Peyer's patch (tissue), 4 donors: ENCODE results near the gene ZBTB46. TPM values are rescaled to one million over a fixed set of nuclear protein-coding genes. Genes with fewer than 3 reads are reported as not detected.

Experiments
- DNase-seq, 3 donors: peaks; one replicate each; pipeline ENCODE4 v3.0.0-alpha.2; 2017 to 2019
- H3K27ac ChIP-seq, 4 donors: fragments of 200-600 bp; sonication (generic); one replicate each; pipeline ENCODE4 v1.5.1; 2016 to 2019
- H3K27me3 ChIP-seq, 2 donors: fragments of 200-600 bp; sonication (generic); one replicate each; pipeline ENCODE4 v1.5.1; 2019
- H3K36me3 ChIP-seq, 3 donors: fragments of 200-600 bp; sonication (generic); one replicate each; pipeline ENCODE4 v1.5.1; 2016 to 2019
- H3K4me1 ChIP-seq, 4 donors: fragments of 200-600 bp; sonication (generic); one replicate each; pipeline ENCODE4 v1.5.1; 2016 to 2019
- H3K4me3 ChIP-seq, 4 donors: fragments of 200-600 bp; sonication (generic); 1 replicate in 3 of 4; 2 replicates in 1 of 4; pipeline ENCODE4 v1.5.1; 2016 to 2019; ENCODE audit warnings: mild to moderate bottlenecking in 1 of 4
- H3K9me3 ChIP-seq, 4 donors: fragments of 200-600 bp; sonication (generic); one replicate each; pipeline ENCODE4 v1.5.1; 2016 to 2019; ENCODE audit warnings: mild to moderate bottlenecking in 1 of 4
- POLR2A ChIP-seq, 2 donors: fragments of 450-650 bp; IDR thresholded peaks; one replicate each; pipeline ENCODE4 v1.5.1; 2017; ENCODE audit warnings: antibody characterized with exemption in 2 of 2, mild to moderate bottlenecking in 2 of 2, moderate library complexity in 2 of 2
- total RNA-seq, 4 donors: library from RNA; depleted of rRNA; stranded (reverse); fragments of >200 nt; gene quantifications; one replicate each; pipeline ENCODE4 v1.1.0, GENCODE V29; 2016
- TF ChIP-seq, protein P1 (sequence below), 6 experiments: fragments of 450-650 bp in 4 of 6; fragments of 200-600 bp in 2 of 6; sonication (generic) in 1 of 6; IDR thresholded peaks; one replicate each; pipeline ENCODE4 v1.5.1; 2017 to 2019; ENCODE audit warnings: antibody characterized with exemption in 6 of 6, mild to moderate bottlenecking in 3 of 6, moderate library complexity in 1 of 6

ZBTB46 gene
- total RNA-seq, 4 donors from 2014 or later = 1.9 to 33.0 (median 4.4) TPM

DNA sequence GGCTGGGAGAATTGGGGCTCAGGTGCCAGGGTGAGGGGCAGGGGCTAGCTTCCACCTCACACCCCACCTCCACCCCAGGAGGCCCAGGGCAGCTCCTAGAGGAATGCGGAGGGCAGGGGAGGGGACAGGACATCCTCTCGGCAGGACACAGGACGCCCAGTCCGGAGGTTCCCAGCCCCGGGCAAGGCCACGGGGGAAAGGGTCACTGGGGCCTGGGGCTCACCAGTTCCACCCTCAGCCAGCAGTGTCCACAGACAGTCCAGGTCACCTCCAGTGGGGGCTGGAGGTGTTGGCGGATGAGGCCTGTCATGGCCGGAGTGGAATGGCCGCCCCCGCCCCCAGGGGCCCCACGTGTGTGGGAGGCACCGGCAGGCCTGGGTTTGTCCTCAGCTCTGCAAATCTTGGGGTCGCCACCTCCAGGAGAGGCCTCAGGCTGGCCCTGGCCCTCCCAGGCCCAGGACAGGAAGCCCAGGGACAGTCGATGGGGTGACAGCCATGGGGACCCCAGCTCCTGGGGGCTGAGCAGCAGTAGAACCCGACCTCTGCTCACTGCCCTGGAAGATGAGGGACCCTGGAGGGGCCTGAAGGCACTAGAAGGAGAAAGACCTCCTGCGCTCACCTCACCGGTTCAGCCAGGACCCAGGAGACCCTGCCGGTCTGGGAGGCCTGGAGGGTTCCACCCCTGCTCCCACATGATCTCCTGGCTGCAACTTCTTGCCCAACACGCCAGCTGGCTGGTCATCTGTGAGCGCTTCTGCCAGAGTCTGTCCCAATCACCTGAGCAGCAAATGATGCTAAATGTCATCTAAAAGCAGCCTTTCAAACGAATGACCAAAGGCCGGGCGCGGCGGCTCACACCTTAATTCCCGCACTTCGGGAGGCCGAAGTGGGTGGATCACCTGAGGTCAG, 17.2 kb upstream of the ZBTB46 start:
- H3K27me3 ChIP-seq = peaks cover 0 to 3% of the 10 kb centered on the region in 2 donors
- H3K36me3 ChIP-seq = no peaks in the 10 kb centered on the region
- H3K9me3 ChIP-seq = no peaks in the 10 kb centered on the region
- H3K27ac ChIP-seq = peak overlapping the region in 3 of 4 donors; percentile 45 to 56 (median 46)
- no peak for TF ChIP-seq POLR2A (IDR thresholded peaks at IDR 0.05)
- TF ChIP-seq, protein P1, sequence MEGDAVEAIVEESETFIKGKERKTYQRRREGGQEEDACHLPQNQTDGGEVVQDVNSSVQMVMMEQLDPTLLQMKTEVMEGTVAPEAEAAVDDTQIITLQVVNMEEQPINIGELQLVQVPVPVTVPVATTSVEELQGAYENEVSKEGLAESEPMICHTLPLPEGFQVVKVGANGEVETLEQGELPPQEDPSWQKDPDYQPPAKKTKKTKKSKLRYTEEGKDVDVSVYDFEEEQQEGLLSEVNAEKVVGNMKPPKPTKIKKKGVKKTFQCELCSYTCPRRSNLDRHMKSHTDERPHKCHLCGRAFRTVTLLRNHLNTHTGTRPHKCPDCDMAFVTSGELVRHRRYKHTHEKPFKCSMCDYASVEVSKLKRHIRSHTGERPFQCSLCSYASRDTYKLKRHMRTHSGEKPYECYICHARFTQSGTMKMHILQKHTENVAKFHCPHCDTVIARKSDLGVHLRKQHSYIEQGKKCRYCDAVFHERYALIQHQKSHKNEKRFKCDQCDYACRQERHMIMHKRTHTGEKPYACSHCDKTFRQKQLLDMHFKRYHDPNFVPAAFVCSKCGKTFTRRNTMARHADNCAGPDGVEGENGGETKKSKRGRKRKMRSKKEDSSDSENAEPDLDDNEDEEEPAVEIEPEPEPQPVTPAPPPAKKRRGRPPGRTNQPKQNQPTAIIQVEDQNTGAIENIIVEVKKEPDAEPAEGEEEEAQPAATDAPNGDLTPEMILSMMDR (IDR thresholded peaks at IDR 0.05) = no peak
- H3K4me1 ChIP-seq = peaks cover 0 to 20% (median 0%) of the 10 kb centered on the region in 4 donors
- H3K4me3 ChIP-seq = no peak overlapping the region
- DNase-seq = no peak

DNA sequence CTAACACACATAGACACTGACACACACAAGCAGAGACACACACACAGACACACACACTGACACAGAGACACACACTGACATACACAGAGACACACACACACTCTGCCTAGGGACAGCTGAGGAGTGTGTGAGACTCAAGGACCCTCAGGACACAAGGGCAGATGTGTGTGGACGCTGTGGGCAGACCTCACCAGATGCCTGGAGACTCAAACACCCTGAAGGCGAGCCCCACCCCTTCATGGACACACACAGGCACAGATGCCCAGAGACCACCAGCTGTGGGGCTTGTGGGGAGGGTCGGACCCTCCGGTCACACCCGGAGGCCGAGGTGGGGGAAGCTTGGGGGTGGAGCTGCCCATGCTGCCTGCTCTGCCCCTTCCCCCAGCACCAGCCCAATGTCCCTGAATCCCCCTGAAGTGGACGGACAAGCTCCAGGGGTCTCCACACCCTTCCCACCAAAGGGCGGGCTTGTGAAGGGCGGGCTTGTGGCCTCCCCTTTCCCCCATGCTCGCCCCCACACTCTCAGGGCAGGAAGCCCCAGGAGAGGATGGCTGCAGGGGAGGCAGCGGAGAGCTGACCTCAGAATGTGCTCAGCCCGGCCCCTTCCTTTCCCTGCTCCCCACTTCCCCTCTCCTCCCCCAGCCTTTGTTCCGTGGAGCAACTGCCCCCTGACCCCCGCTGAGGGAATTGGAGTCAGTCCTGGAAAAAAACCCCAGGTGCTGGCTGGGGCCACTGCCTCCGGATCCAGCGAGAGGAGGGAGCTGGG, 16.4 kb upstream of the ZBTB46 start:
- peak overlapping the region in 3 of 4 donors; percentile 45 to 56 (median 46) for H3K27ac ChIP-seq
- H3K27me3 ChIP-seq = peaks cover 0 to 3% of the 10 kb centered on the region in 2 donors
- H3K4me1 ChIP-seq = peaks cover 0 to 20% (median 0%) of the 10 kb centered on the region in 4 donors
- no peaks in the 10 kb centered on the region for H3K9me3 ChIP-seq
- TF ChIP-seq, protein P1 (IDR thresholded peaks at IDR 0.05) = no peak
- no peak for TF ChIP-seq POLR2A (IDR thresholded peaks at IDR 0.05)
- no peak overlapping the region for H3K4me3 ChIP-seq
- no peak for DNase-seq
- no peaks in the 10 kb centered on the region for H3K36me3 ChIP-seq

DNA sequence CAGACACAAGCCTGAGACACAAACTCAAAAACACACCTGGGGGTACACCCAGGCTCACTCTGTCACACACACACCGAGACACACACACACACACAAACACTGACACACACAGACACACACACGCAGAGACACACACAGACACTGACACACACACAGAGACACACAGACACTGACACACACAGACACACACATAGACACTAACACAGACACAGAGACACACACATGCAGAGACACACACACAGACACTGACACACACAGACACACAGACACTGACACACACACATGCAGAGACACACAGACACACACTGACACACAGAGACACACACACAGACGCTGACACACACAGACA, 15.8 kb upstream of the ZBTB46 start:
- no peak overlapping the region for H3K4me3 ChIP-seq
- peaks cover 0 to 20% (median 0%) of the 10 kb centered on the region in 4 donors for H3K4me1 ChIP-seq
- no peak for TF ChIP-seq POLR2A (IDR thresholded peaks at IDR 0.05)
- TF ChIP-seq, protein P1 (IDR thresholded peaks at IDR 0.05) = no peak
- H3K36me3 ChIP-seq = no peaks in the 10 kb centered on the region
- DNase-seq = no peak
- peak overlapping the region in 2 of 4 donors; percentile 45 to 46 for H3K27ac ChIP-seq
- peaks cover 0 to 3% of the 10 kb centered on the region in 2 donors for H3K27me3 ChIP-seq
- H3K9me3 ChIP-seq = no peaks in the 10 kb centered on the region

DNA sequence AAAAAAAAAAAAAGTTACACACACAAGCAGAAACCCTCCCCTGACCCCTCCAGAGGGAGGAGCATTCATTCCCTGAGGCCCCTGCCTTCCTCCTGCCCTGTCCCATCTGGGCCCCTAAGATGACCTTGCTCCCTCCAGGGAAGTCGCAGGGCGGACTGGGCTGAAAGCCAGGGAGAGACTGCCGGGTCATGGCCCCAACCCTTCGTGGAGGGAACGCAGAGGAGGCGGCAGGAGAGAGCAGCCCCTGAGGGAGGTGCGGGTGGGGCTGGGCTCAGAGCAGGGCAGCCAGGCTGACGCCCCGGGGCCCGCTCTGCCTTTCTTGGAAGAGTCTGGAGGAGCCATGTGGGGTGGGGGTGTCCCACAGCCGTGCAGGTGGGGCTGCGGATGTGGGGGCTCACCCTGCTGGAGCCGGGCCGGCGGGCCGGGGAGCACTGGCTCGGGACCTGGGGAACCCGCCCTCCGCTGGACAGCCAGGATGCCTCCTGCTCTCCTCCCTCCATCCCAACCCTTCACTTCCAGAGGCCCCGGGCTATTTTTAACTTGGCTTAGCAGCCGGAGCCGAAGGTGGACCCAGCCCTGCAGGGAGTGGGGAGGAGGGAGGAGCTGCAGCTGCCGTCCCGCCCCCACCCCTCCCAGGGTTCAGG, 15.2 kb upstream of the ZBTB46 start:
- no peaks in the 10 kb centered on the region for H3K9me3 ChIP-seq
- H3K27ac ChIP-seq = peak overlapping the region in 2 of 4 donors; percentile 45 to 65
- no peak for TF ChIP-seq POLR2A (IDR thresholded peaks at IDR 0.05)
- TF ChIP-seq, protein P1 (IDR thresholded peaks at IDR 0.05) = no peak
- H3K27me3 ChIP-seq = peaks cover 0 to 3% of the 10 kb centered on the region in 2 donors
- DNase-seq = no peak
- H3K4me1 ChIP-seq = peaks cover 0 to 20% (median 0%) of the 10 kb centered on the region in 4 donors
- no peaks in the 10 kb centered on the region for H3K36me3 ChIP-seq
- no peak overlapping the region for H3K4me3 ChIP-seq

DNA sequence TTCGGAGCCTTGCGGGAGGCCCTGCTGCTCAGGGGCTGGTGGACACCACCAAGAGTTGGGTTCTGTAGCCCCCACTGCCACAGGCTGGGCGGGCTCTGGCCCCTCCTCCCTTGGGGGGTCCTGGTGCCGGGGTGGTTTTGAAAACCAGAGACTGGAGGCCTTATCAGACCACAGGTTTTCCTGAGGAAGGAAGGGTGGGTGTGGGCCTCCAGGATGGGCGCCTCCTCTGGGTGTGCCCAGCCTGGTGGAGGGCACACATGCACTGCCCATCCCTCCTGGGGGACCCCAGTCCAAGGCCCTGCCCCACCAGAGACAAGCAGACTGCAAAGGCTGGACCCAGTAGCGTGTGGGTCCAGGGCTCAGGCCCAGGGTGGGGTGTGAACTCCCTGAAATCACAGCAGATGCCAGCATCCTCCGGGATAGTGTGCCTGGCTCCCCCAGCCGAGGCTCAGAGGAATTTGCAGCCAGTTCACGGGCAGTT, 13.5 kb upstream of the ZBTB46 start:
- Histone ChIP-seq H3K27ac (no peak overlapping the region), H3K9me3 (no peaks in the 10 kb centered on the region), H3K36me3 (no peaks in the 10 kb centered on the region), H3K27me3 (peaks cover 0 to 3% of the 10 kb centered on the region in 2 donors), H3K4me3 (no peak overlapping the region), H3K4me1 (peaks cover 0 to 20% (median 0%) of the 10 kb centered on the region in 4 donors)
- DNase-seq = no peak
- no peak for TF ChIP-seq POLR2A (IDR thresholded peaks at IDR 0.05)
- TF ChIP-seq, protein P1 (IDR thresholded peaks at IDR 0.05) = no peak
